IMR-90 (cell line): Measurements from ENCODE around the gene WNT7A.

ENCODE experiments used
- CTCF ChIP-seq: conservative IDR thresholded peaks from 2 replicates; pipeline ENCODE4 v1.5.1; 2012; ENCODE audit warnings: mild to moderate bottlenecking, low read depth, low read length, improper control_type of control experiment
- MAZ ChIP-seq: IDR thresholded peaks from 2 replicates; pipeline ENCODE4 v1.6.1; 2012; ENCODE audit warnings: low read depth, mild to moderate bottlenecking, low read length, improper control_type of control experiment, moderate library complexity, borderline replicate concordance

DNA sequence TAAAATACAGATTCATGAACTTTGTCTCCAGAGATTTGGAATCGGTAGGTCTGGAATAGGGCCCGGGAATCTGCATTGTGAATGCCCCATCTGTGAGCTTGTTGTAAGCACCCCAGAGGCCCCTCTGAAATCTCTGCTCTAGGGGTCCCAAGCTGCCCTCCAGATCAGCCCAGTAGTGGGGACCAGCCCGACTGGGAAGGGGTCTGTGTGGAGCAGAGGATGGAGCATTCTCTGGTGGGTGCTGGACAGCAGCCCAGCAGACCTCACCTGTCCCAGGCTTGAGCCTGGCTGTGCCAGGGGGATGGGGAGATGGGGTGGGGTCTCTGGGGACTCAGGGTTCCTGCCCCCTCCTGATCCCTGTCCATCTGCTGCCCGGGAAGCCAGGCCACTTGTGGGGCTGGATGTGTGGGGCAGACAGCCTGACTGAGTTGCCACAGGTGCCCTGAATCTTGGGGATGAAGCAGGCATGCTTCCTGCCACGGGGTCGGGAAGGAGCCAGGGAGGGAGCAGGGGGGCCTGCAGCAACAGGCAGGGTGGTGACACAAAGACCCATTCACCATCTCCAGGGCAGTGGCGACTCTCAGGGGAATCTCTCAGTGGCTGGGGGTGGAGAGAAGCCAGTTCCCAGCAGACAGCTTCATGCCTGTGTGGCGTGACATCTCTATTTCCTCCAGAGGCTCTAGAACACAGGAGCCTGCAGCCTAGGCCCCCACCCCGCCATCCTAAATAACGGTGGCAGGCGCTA is 99.3 kb downstream of the WNT7A start:
- TF ChIP-seq MAZ, result no peak
- TF ChIP-seq CTCF, result no peak
